NCI-H1436 (cell line): ENCODE results near the gene ACSL5.
"Not testable (repeated sequence)": the region's sequence is repeated elsewhere in the genome, so short reads cannot be mapped to it uniquely, and the experiment has no call there.

Experiments
- DNase-seq: peaks from one replicate; lab custom pipeline; 2025; lab: John Stamatoyannopoulos, UW

The ACSL5 gene

GRCh38 chr10:112351146-112351545, 22.8 kb upstream of the ACSL5 start:
- DNase-seq: no peak

GRCh38 chr10:112352044-112352443, 21.9 kb upstream of the ACSL5 start:
- DNase-seq: no peak

- no peak for DNase-seq
Measured at GRCh38 chr10:112353046-112353445, 20.9 kb upstream of the ACSL5 start.

- DNase-seq: no peak
Measured at GRCh38 chr10:112356686-112357085, 17.2 kb upstream of the ACSL5 start.

GRCh38 chr10:112359606-112360307, 14.2 kb upstream of the ACSL5 start:
- no peak for DNase-seq

GRCh38 chr10:112360308-112361270, 13.3 kb upstream of the ACSL5 start:
- no peak for DNase-seq

GRCh38 chr10:112361951-112362751, 11.8 kb upstream of the ACSL5 start:
- DNase-seq: no peak

- DNase-seq: no peak
Measured at GRCh38 chr10:112362833-112363232, 11.1 kb upstream of the ACSL5 start.

GRCh38 chr10:112363696-112364688, 9.9 kb upstream of the ACSL5 start:
- no peak for DNase-seq

- DNase-seq: no peak
Measured at GRCh38 chr10:112365014-112365432, 8.9 kb upstream of the ACSL5 start.

- DNase-seq: no peak
Measured at GRCh38 chr10:112365451-112365850, 8.5 kb upstream of the ACSL5 start.

- DNase-seq: no peak
Measured at GRCh38 chr10:112366992-112367391, 6.9 kb upstream of the ACSL5 start.

- no peak for DNase-seq
Measured at GRCh38 chr10:112367516-112367915, 6.4 kb upstream of the ACSL5 start.

GRCh38 chr10:112369495-112370423, 4.2 kb upstream of the ACSL5 start:
- DNase-seq: no peak

GRCh38 chr10:112370424-112370819, 3.5 kb upstream of the ACSL5 start:
- DNase-seq: no peak

GRCh38 chr10:112371326-112371725, 2.6 kb upstream of the ACSL5 start:
- DNase-seq: not testable (repeated sequence)

- DNase-seq: not testable (repeated sequence)
Measured at GRCh38 chr10:112372182-112372810, 1.6 kb upstream of the ACSL5 start.

- DNase-seq: no peak
Measured at GRCh38 chr10:112374724-112375541, 1.0 kb downstream of the ACSL5 start.
